PC-3 (cell line): Measurements from ENCODE around the gene P2RY8. TPM values are rescaled to one million over a fixed set of nuclear protein-coding genes. Genes with fewer than 3 reads are reported as not detected.

Source experiments
- ATAC-seq: fragments of 200-7000 bp; cut with Tn5 transposase; 2 replicates; pipeline ENCODE4 v1.9.1; 2020; ENCODE audit warnings: mild to moderate bottlenecking, moderate library complexity
- BruUV-seq: library from RNA; stranded (reverse); fragments of 400-500 nt; replicated peaks from 2 replicates; lab custom pipeline; 2021; lab: Mats Ljungman, UMichigan
- CTCF ChIA-PET: fragments of 300-600 bp; sonication (Branson Sonifier 250); formaldehyde crosslinking; loops from one replicate; lab custom pipeline; 2022; ENCODE audit warnings: antibody characterized with exemption; lab: Charles Lee
- POLR2A ChIA-PET: fragments of 300-600 bp; sonication (Branson Sonifier 250); formaldehyde crosslinking; loops from one replicate; lab custom pipeline; 2022; ENCODE audit warnings: antibody characterized with exemption; ENCODE audit not compliant: unreplicated experiment; lab: Charles Lee
- DNase-seq: peaks from one replicate; pipeline ENCODE4 v3.0.0-alpha.2; 2015
- H2AFZ ChIP-seq: fragments of 300-600 bp; sonication (generic); 2 replicates; pipeline ENCODE4 v1.6.0; 2016; ENCODE audit warnings: antibody characterized with exemption, low read length
- H3F3A ChIP-seq: fragments of 300-600 bp; sonication (generic); one replicate; pipeline ENCODE4 v1.6.0; 2017; ENCODE audit warnings: antibody characterized with exemption, low read length, control low read depth, mild to moderate bottlenecking; ENCODE audit not compliant: unreplicated experiment
- H3K27ac ChIP-seq: fragments of 300-600 bp; sonication (generic); 2 replicates; pipeline ENCODE4 v1.5.1; 2016; ENCODE audit warnings: mild to moderate bottlenecking, low read length
- H3K27me3 ChIP-seq: fragments of 300-600 bp; sonication (generic); 2 replicates; pipeline ENCODE4 v1.6.1; 2016; ENCODE audit warnings: low read length, mixed read lengths
- H3K36me3 ChIP-seq: fragments of 300-600 bp; sonication (generic); 2 replicates; pipeline ENCODE4 v1.6.1; 2016; ENCODE audit warnings: low read depth, mixed run types, low read length, mixed read lengths
- H3K4me1 ChIP-seq: fragments of 300-600 bp; sonication (generic); 2 replicates; pipeline ENCODE4 v1.5.1; 2016; ENCODE audit warnings: low read length; ENCODE audit not compliant: insufficient read depth
- H3K4me2 ChIP-seq: fragments of 300-600 bp; sonication (generic); 2 replicates; pipeline ENCODE4 v1.6.0; 2016; ENCODE audit warnings: low read length
- H3K4me3 ChIP-seq: fragments of 300-600 bp; sonication (generic); 2 replicates; pipeline ENCODE4 v1.5.1; 2016; ENCODE audit warnings: mild to moderate bottlenecking, low read length, mixed read lengths
- H3K79me2 ChIP-seq: fragments of 300-600 bp; sonication (generic); 2 replicates; pipeline ENCODE4 v1.6.1; 2017; ENCODE audit warnings: low read length, mixed read lengths
- H3K9ac ChIP-seq: fragments of 300-600 bp; sonication (generic); 2 replicates; pipeline ENCODE4 v1.6.0; 2016; ENCODE audit warnings: mild to moderate bottlenecking, low read length
- H3K9me2 ChIP-seq: fragments of 300-600 bp; sonication (generic); replicated peaks from 2 replicates; pipeline ENCODE4 v1.6.1; 2016; ENCODE audit warnings: mixed run types, low read length, mixed read lengths
- H3K9me3 ChIP-seq: fragments of 300-600 bp; sonication (generic); 2 replicates; pipeline ENCODE4 v1.6.1; 2016; ENCODE audit warnings: low read length, mixed read lengths
- H4K20me1 ChIP-seq: fragments of 300-600 bp; sonication (generic); 2 replicates; pipeline ENCODE4 v1.6.1; 2016; ENCODE audit warnings: low read length, mixed read lengths
- CTCF ChIP-seq: fragments of 300-600 bp; sonication (generic); conservative IDR thresholded peaks from 2 replicates; pipeline ENCODE4 v1.5.1; 2017; ENCODE audit warnings: antibody characterized with exemption, low read depth, mild to moderate bottlenecking, low read length
- EZH2 ChIP-seq: fragments of 300-600 bp; sonication (generic); IDR thresholded peaks from one replicate; pipeline ENCODE4 v1.6.1; 2017; ENCODE audit warnings: antibody characterized with exemption, mild to moderate bottlenecking, low read length; ENCODE audit not compliant: unreplicated experiment
- EZH2phosphoT487 ChIP-seq: fragments of 300-600 bp; sonication (generic); IDR thresholded peaks from 2 replicates; pipeline ENCODE4 v1.6.1; 2018; ENCODE audit warnings: mild to moderate bottlenecking, antibody characterized with exemption, low read length, borderline replicate concordance
- intact Hi-C: fragments of 100-400 bp; cut with micrococcal nuclease; formaldehyde crosslinking; loops from 2 replicates; pipeline ENCODE4 v1.9.0; 2023
- total RNA-seq: library from RNA; depleted of rRNA; stranded (reverse); fragments of >200 nt; gene quantifications from 2 replicates; pipeline ENCODE4 v1.2.3, GENCODE V29; 2014

P2RY8 gene
- total RNA-seq, 1 experiment from 2014 or later, result not detected

- BruUV-seq, result no TSS peak
- Histone ChIP-seq H3K9ac (no peak overlapping the region), H4K20me1 (no peaks in the 10 kb centered on the region), H3K27me3 (no peaks in the 10 kb centered on the region), H3K27ac (no peak overlapping the region), H3K9me2 (no peaks in the 10 kb centered on the region), H3K4me3 (no peak overlapping the region), H2AFZ (no peak overlapping the region), H3F3A (no peaks in the 10 kb centered on the region), H3K79me2 (no peaks in the 10 kb centered on the region), H3K36me3 (no peaks in the 10 kb centered on the region), H3K4me1 (no peaks in the 10 kb centered on the region), H3K9me3 (no peaks in the 10 kb centered on the region), H3K4me2 (no peak overlapping the region)
- intact Hi-C loops, result no loop called here
- ChIA-PET CTCF (no interaction called here), POLR2A (no interaction called here)
- TF ChIP-seq EZH2phosphoT487 (no peak), CTCF (no peak), EZH2 (no peak)
- ATAC-seq (no peak), DNase-seq (no peak)
Measured at GRCh38 chrX:1534301-1535168, 2.5 kb downstream of the P2RY8 start.

GRCh38 chrX:1533058-1533457, 3.9 kb downstream of the P2RY8 start:
- no peak overlapping the region for H2AFZ ChIP-seq
- BruUV-seq, result no TSS peak
- ATAC-seq, result no peak
- DNase-seq, result no peak
- H3K9me3 ChIP-seq, result no peaks in the 10 kb centered on the region
- ChIA-PET CTCF (no interaction called here), POLR2A (no interaction called here)
- no peaks in the 10 kb centered on the region for H4K20me1 ChIP-seq
- no peak overlapping the region for H3K4me2 ChIP-seq
- no peaks in the 10 kb centered on the region for H3K9me2 ChIP-seq
- no peak overlapping the region for H3K9ac ChIP-seq
- no peaks in the 10 kb centered on the region for H3K36me3 ChIP-seq
- intact Hi-C loops, result no loop called here
- no peaks in the 10 kb centered on the region for H3K79me2 ChIP-seq
- no peaks in the 10 kb centered on the region for H3K27me3 ChIP-seq
- no peak overlapping the region for H3K27ac ChIP-seq
- H3K4me1 ChIP-seq, result no peaks in the 10 kb centered on the region
- TF ChIP-seq CTCF (no peak), EZH2phosphoT487 (no peak), EZH2 (no peak)
- no peak overlapping the region for H3K4me3 ChIP-seq
- no peaks in the 10 kb centered on the region for H3F3A ChIP-seq

- no peak overlapping the region for H3K4me2 ChIP-seq
- no peaks in the 10 kb centered on the region for H3K27me3 ChIP-seq
- H3K27ac ChIP-seq, result no peak overlapping the region
- DNase-seq (no peak), ATAC-seq (no peak)
- no peaks in the 10 kb centered on the region for H3K9me3 ChIP-seq
- TF ChIP-seq EZH2, result no peak
- no peak for TF ChIP-seq CTCF
- TF ChIP-seq EZH2phosphoT487, result no peak
- ChIA-PET CTCF (no interaction called here), POLR2A (no interaction called here)
- no peaks in the 10 kb centered on the region for H3K4me1 ChIP-seq
- no peak overlapping the region for H3K9ac ChIP-seq
- no peak overlapping the region for H3K4me3 ChIP-seq
- intact Hi-C loops, result no loop called here
- H3K79me2 ChIP-seq, result no peaks in the 10 kb centered on the region
- no TSS peak for BruUV-seq
- no peaks in the 10 kb centered on the region for H3K36me3 ChIP-seq
- no peaks in the 10 kb centered on the region for H3K9me2 ChIP-seq
- no peak overlapping the region for H2AFZ ChIP-seq
- no peaks in the 10 kb centered on the region for H3F3A ChIP-seq
- no peaks in the 10 kb centered on the region for H4K20me1 ChIP-seq
Measured at GRCh38 chrX:1531096-1531890, 5.7 kb downstream of the P2RY8 start.
